RWPE2 (cell line): Measurements from ENCODE around the gene SMIM38.
A peak's percentile ranks its signal among the peaks of the same experiment; 100 is the strongest.
"Not testable (repeated sequence)": the region's sequence is repeated elsewhere in the genome, so short reads cannot be mapped to it uniquely, and the experiment has no call there.

Experiments
- ATAC-seq: fragments of 200-7000 bp; cut with Tn5 transposase; 3 replicates; pipeline ENCODE4 v1.9.1; 2021; ENCODE audit warnings: low read depth
- DNase-seq: peaks from one replicate; pipeline ENCODE4 v3.0.0-alpha.2; 2020; ENCODE audit warnings: low spot score
- H3K27ac ChIP-seq: fragments of 450-650 bp; 2 replicates; pipeline ENCODE4 v1.5.1; 2017; ENCODE audit warnings: mild to moderate bottlenecking; ENCODE audit not compliant: poor library complexity, severe bottlenecking
- H3K27me3 ChIP-seq: fragments of 250-450 bp; sonication (Bioruptor Pico); 2 replicates; pipeline ENCODE4 v1.5.1; 2021; ENCODE audit warnings: mild to moderate bottlenecking, moderate library complexity; ENCODE audit not compliant: insufficient read depth, poor library complexity, severe bottlenecking
- H3K36me3 ChIP-seq: fragments of 250-450 bp; sonication (Bioruptor Pico); 2 replicates; pipeline ENCODE4 v1.5.1; 2020; ENCODE audit warnings: low read depth, mild to moderate bottlenecking, moderate library complexity
- H3K4me1 ChIP-seq: fragments of 250-450 bp; sonication (Bioruptor Pico); 2 replicates; pipeline ENCODE4 v1.5.1; 2021; ENCODE audit warnings: mild to moderate bottlenecking, moderate library complexity; ENCODE audit not compliant: insufficient read depth, poor library complexity, severe bottlenecking
- H3K4me3 ChIP-seq: fragments of 250-450 bp; sonication (Bioruptor Pico); 2 replicates; pipeline ENCODE4 v1.5.1; 2021; ENCODE audit warnings: mild to moderate bottlenecking, moderate library complexity; ENCODE audit not compliant: severe bottlenecking
- H3K9me3 ChIP-seq: fragments of 250-450 bp; sonication (Bioruptor Pico); 2 replicates; pipeline ENCODE4 v1.5.1; 2021; ENCODE audit warnings: mild to moderate bottlenecking, moderate library complexity; ENCODE audit not compliant: severe bottlenecking
- CTCF ChIP-seq: fragments of 450-650 bp; IDR thresholded peaks from one replicate; pipeline ENCODE4 v1.5.1; 2017; ENCODE audit warnings: mild to moderate bottlenecking, moderate library complexity; ENCODE audit not compliant: poor library complexity, severe bottlenecking

The SMIM38 gene

GRCh38 chr11:69130654-69131053 lies 25.1 kb upstream of the SMIM38 start:
- H3K9me3 ChIP-seq: no peaks in the 10 kb centered on the region
- no peak for ATAC-seq
- DNase-seq: no peak
- H3K4me3 ChIP-seq: no peak overlapping the region
- H3K4me1 ChIP-seq: no peaks in the 10 kb centered on the region
- no peak for TF ChIP-seq CTCF
- no peaks in the 10 kb centered on the region for H3K27me3 ChIP-seq
- no peak overlapping the region for H3K27ac ChIP-seq
- H3K36me3 ChIP-seq: no peaks in the 10 kb centered on the region

GRCh38 chr11:69131121-69131566 lies 24.6 kb upstream of the SMIM38 start:
- H3K27ac ChIP-seq: no peak overlapping the region
- no peaks in the 10 kb centered on the region for H3K36me3 ChIP-seq
- DNase-seq: no peak
- H3K4me1 ChIP-seq: no peaks in the 10 kb centered on the region
- H3K9me3 ChIP-seq: no peaks in the 10 kb centered on the region
- peak; percentile 17; the same call in 1 of the 3 replicates for ATAC-seq
- no peak overlapping the region for H3K4me3 ChIP-seq
- no peak for TF ChIP-seq CTCF
- H3K27me3 ChIP-seq: no peaks in the 10 kb centered on the region

GRCh38 chr11:69131644-69132300 lies 24.0 kb upstream of the SMIM38 start:
- peak; percentile 90 for TF ChIP-seq CTCF
- H3K27me3 ChIP-seq: no peaks in the 10 kb centered on the region
- H3K4me3 ChIP-seq: no peak overlapping the region
- no peak overlapping the region for H3K27ac ChIP-seq
- DNase-seq: no peak
- ATAC-seq: peak; percentile 91
- H3K9me3 ChIP-seq: no peaks in the 10 kb centered on the region
- H3K36me3 ChIP-seq: no peaks in the 10 kb centered on the region
- H3K4me1 ChIP-seq: no peaks in the 10 kb centered on the region

GRCh38 chr11:69132301-69132670 lies 23.4 kb upstream of the SMIM38 start:
- H3K27ac ChIP-seq: no peak overlapping the region
- H3K4me3 ChIP-seq: no peak overlapping the region
- no peaks in the 10 kb centered on the region for H3K27me3 ChIP-seq
- no peaks in the 10 kb centered on the region for H3K36me3 ChIP-seq
- no peak for TF ChIP-seq CTCF
- no peaks in the 10 kb centered on the region for H3K4me1 ChIP-seq
- DNase-seq (no peak), ATAC-seq (no peak)
- H3K9me3 ChIP-seq: no peaks in the 10 kb centered on the region

- H3K36me3 ChIP-seq: no peaks in the 10 kb centered on the region
- DNase-seq (no peak), ATAC-seq (no peak)
- H3K4me1 ChIP-seq: peaks cover 4% of the 10 kb centered on the region
- TF ChIP-seq CTCF: no peak
- H3K4me3 ChIP-seq: no peak overlapping the region
- no peaks in the 10 kb centered on the region for H3K27me3 ChIP-seq
- H3K27ac ChIP-seq: no peak overlapping the region
- no peaks in the 10 kb centered on the region for H3K9me3 ChIP-seq
Observed at GRCh38 chr11:69133251-69133650, 22.5 kb upstream of the SMIM38 start.

GRCh38 chr11:69134182-69134581 lies 21.6 kb upstream of the SMIM38 start:
- ATAC-seq, H3K27ac ChIP-seq, H3K9me3 ChIP-seq, H3K27me3 ChIP-seq, H3K36me3 ChIP-seq, H3K4me3 ChIP-seq, DNase-seq, H3K4me1 ChIP-seq: not testable (repeated sequence)
